GM12865 (cell line): Measurements from ENCODE around the gene VPS8.

ENCODE experiments used
- DNase-seq: peaks from one replicate; pipeline ENCODE4 v3.0.0; 2010; ENCODE audit warnings: low read depth
- H3K4me3 ChIP-seq: 2 replicates; pipeline ENCODE4 v1.5.1; 2011; ENCODE audit warnings: mild to moderate bottlenecking, low read depth, low read length, control low read depth
- TF ChIP-seq, protein P1 (sequence below): IDR thresholded peaks from 2 replicates; pipeline ENCODE4 v1.5.1; 2011; ENCODE audit warnings: low read length, control low read depth, low read depth, inconsistent platforms; ENCODE audit not compliant: insufficient read depth; ENCODE audit errors: missing control alignments

The VPS8 gene

DNA sequence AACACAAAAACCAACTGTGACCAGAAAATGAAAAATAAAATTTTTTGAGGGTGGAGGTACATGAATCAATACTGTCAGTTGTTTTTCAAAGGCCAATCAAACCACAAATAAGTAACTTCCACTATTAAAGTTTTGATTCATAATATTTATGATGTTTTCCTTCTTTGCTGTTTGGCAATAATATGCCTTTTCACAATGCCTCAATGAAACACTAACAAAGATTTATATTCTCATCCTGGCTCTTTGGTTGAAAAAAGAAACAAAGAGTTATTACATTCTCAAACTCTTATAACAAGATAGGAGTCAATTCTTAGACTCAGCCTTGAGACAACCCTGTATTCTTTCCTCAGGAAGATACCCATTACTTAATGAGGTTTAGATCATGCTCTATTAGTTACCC is 277.8 kb downstream of the VPS8 start:
- TF ChIP-seq, protein P1, sequence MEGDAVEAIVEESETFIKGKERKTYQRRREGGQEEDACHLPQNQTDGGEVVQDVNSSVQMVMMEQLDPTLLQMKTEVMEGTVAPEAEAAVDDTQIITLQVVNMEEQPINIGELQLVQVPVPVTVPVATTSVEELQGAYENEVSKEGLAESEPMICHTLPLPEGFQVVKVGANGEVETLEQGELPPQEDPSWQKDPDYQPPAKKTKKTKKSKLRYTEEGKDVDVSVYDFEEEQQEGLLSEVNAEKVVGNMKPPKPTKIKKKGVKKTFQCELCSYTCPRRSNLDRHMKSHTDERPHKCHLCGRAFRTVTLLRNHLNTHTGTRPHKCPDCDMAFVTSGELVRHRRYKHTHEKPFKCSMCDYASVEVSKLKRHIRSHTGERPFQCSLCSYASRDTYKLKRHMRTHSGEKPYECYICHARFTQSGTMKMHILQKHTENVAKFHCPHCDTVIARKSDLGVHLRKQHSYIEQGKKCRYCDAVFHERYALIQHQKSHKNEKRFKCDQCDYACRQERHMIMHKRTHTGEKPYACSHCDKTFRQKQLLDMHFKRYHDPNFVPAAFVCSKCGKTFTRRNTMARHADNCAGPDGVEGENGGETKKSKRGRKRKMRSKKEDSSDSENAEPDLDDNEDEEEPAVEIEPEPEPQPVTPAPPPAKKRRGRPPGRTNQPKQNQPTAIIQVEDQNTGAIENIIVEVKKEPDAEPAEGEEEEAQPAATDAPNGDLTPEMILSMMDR = no peak
- DNase-seq = no peak
- H3K4me3 ChIP-seq = no peak overlapping the region

DNA sequence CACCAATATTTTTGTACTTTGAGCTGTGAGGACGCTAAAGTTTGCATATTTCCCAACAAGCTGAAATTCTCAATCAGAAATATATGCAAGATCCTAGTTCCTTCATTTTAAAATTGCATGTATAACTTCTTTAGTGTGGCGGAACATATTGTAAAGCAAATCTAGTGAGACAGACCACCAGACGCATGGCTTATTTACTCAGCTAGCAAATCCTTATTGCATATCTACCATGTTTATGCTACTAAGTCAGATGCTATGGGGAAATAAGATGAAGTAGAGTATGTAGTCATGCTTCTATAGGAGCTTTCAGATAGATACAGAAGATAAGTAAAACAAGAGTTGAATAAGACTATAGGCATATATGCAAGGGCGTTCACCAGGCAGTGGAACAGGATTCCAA is 278.8 kb downstream of the VPS8 start:
- no peak overlapping the region for H3K4me3 ChIP-seq
- TF ChIP-seq, protein P1 = no peak
- DNase-seq = no peak

DNA sequence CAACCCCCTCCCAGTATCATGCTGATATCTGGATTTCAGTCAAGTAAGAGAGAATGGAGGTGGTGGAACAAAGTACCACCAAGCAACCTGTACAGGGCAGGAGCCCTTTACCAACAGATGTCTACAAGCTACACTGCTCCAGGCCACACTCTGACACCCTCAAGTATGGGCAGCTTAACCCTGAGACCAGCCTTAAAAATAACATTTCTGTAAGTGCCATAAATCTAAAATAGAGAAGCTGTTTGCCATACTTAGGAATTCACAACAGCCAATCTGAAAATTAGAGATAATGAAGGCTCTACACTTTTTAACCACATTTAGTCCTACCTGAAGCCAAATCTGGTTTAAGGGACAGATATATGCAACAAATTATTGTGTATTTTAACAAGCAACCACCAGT is 281.1 kb downstream of the VPS8 start:
- DNase-seq = no peak
- no peak overlapping the region for H3K4me3 ChIP-seq
- TF ChIP-seq, protein P1 = no peak

DNA sequence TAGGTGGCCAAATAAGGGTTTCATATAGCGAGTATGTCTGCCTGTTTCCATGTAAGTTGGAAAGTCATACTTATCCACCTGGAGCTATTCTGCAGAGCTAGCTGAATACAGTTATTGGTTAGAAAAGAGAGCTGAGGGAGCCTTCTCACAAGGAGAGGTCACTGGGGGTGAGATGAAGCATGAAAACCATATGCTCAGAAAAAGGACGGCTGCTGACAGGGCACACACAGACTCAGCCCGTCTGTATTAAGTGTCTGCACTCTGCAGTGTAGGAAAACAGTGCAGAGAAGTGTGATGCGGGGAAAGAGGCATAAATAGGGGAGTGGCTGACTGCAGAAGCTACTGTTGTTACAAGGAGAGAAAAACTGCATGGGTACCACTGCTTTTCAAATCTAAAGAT is 282.7 kb downstream of the VPS8 start:
- TF ChIP-seq, protein P1 = no peak
- no peak for DNase-seq
- no peak overlapping the region for H3K4me3 ChIP-seq
